Hair follicle dermal papilla cell (primary cell): ENCODE results near the gene FRZB. TPM values are rescaled to one million over a fixed set of nuclear protein-coding genes. Genes with fewer than 3 reads are reported as not detected.

Experiments used
- small RNA-seq: library from RNA; depleted of rRNA; stranded (forward); fragments of <200 nt; gene quantifications from one replicate; pipeline ENCODE3, GENCODE V24; 2012
- total RNA-seq: library from RNA; depleted of rRNA; stranded (reverse); fragments of >200 nt; gene quantifications from 2 replicates; pipeline ENCODE4 v1.2.3, GENCODE V29; 2012

Gene FRZB, protein sequence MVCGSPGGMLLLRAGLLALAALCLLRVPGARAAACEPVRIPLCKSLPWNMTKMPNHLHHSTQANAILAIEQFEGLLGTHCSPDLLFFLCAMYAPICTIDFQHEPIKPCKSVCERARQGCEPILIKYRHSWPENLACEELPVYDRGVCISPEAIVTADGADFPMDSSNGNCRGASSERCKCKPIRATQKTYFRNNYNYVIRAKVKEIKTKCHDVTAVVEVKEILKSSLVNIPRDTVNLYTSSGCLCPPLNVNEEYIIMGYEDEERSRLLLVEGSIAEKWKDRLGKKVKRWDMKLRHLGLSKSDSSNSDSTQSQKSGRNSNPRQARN
- total RNA-seq = 0.32 and 0.73 TPM in 2 replicates

DNA sequence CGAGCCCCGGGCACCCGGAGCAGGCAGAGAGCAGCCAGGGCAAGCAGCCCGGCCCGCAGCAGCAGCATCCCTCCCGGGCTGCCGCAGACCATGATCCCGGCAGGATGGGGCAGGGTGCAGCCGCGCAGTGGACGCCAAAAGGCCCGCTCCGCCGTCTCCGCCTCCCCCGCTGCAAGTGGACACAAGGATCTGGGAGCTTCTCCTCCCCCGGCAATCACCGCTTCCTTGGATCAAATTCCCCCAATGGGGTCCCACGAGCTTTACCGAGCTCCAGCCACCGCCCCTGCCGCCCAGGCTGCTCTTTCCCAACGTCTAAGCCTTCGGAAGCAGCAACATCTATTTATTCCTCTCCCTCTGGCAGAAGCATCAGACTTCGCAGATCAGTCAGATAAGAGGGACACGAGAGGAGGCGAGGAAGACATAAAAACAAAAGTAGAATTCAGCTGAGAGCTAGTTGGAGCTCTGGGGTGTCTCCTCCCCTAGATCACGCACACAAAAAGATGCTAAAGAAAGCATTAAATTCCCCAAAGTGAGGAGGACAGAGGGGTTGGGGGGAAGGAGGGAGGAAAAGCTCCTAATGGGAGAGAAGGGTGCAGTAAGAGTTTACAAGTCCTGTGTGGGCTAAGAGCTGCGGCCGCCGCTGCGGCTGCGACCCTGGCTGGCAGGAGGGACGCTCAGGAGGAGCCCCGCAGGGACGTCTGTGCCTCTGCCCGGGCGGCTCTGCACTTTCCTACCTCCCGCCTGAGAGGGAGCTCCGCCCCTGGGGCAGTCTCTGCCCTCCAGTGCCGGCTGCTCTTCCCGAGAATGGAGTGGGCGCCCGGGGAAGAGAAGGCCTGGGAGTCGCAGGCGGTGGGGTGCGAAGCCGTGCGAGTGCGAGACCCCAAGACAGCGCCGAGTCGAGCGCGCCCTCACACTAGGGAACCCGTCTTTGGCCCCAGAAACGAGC is at the start of gene FRZB:
Gene FRZB, minus strand, starts transcription at position 177 of the 946 bp plus-strand sequence. Its CDS starts 85 bp downstream, at position 92.

Small RNA genes lying within 50 kb of the gene (small RNA-seq; reads per million reads assigned to genes)
- gene RF00019 (not detected), gene RNU6-1122P (not detected)

Other genes with a start within 250 kb of the FRZB start
- 113 and 117 TPM in 2 replicates for gene DNAJC10, start 150.4 kb downstream of the FRZB start, total RNA-seq
- gene NCKAP1, start 171.8 kb upstream of the FRZB start, total RNA-seq = 133 and 178 TPM in 2 replicates
- gene DUSP19, start 212.1 kb upstream of the FRZB start, total RNA-seq = 2.4 and 3.4 TPM in 2 replicates